CD4-positive, alpha-beta T cell treated with Interleukin-1 beta for 1 hour (primary cell): Measurements from ENCODE around the gene ABCC9.

Experiments used
- DNase-seq, 2 donors: peaks; one replicate each; pipeline ENCODE4 v3.0.0-alpha.2; 2020 to 2022

Gene ABCC9

DNA sequence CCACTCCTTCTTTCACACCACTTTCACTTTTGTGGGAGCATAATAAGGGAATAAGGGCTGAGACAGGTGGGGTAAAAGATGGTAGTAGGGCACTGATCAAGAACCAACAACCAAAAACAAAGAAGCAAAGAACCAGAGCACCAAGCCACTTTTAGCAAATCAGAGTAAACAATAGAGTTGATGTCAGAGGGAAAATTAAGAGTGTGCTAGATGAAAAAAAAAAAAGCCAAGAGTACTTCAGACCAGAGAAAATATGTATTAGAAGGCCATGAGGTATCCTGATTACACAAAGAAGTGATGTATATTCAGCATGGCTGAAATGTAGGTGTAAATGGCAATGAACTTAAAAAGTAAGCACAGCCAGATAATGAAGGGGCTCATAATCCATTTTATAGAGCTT, 75.4 kb downstream of the ABCC9 start:
- no peak for DNase-seq

GRCh38 chr12:21860534-21860933, 80.7 kb downstream of the ABCC9 start:
- DNase-seq: no peak

- no peak for DNase-seq
Measured at GRCh38 chr12:21860128-21860527, 81.1 kb downstream of the ABCC9 start.

- no peak for DNase-seq
Measured at GRCh38 chr12:21852251-21852650, 89.0 kb downstream of the ABCC9 start.

DNA sequence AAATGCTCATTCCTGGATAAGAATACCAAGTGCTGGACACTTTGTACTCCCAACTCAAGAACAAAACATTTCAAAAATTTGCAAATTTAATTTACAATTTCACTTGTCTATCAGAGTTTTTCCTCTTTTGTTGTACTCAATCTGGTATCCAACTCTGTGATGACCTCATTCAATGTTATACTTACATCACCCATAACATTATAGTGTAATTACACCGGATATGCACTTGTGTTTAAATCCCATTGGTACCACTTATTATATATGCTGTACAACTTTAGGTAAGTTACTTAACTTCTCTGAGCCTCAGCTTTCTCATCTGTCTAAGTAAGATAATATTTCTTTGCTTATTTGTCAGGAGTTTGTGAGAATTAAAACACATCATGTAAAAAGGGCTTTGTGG, 90.1 kb downstream of the ABCC9 start:
- no peak for DNase-seq

- no peak for DNase-seq
Measured at GRCh38 chr12:21850419-21850818, 90.8 kb downstream of the ABCC9 start.

GRCh38 chr12:21849878-21850277, 91.3 kb downstream of the ABCC9 start:
- no peak for DNase-seq

- DNase-seq: no peak
Measured at GRCh38 chr12:21848192-21848591, 93.0 kb downstream of the ABCC9 start.

DNA sequence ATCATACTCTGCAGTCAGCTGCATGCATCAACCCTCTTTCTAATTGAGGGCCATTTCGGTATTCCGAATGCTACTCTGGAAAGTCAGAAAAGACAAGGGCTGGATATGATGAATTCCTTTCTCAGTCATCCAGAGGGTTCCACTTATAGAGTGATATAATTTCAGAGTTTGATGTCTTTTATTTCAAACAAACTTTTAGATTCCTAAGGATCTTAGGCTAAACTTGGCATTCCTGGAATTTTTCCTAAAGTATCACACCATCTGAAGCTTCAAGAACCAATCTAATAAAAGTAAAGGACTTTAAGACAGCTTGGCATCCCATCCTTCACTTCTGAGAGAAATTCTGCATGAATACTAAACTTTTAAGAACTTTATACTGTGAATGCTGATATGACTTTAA, 97.4 kb downstream of the ABCC9 start:
- no peak for DNase-seq

- no peak for DNase-seq
Measured at GRCh38 chr12:21839776-21840175, 101.5 kb downstream of the ABCC9 start.

DNA sequence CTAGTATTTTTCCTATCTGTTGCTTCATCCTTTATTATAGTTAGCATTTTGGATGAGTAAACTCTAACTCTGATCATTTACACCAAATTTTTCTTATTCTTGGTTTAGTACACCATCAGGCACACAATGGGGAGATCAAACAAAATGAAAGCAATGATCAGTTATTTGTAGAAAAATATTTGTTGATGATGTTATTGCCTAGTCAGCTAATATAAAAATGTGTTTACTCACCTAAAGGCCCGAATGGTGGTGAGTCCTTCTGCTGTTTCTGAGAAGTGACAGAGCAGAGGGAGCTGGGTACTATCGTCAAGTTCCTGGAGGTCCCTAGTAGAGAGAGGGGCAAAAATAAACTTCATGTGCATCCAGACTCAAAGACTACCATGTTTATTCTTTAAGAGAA, 103.4 kb downstream of the ABCC9 start:
- no peak for DNase-seq

DNA sequence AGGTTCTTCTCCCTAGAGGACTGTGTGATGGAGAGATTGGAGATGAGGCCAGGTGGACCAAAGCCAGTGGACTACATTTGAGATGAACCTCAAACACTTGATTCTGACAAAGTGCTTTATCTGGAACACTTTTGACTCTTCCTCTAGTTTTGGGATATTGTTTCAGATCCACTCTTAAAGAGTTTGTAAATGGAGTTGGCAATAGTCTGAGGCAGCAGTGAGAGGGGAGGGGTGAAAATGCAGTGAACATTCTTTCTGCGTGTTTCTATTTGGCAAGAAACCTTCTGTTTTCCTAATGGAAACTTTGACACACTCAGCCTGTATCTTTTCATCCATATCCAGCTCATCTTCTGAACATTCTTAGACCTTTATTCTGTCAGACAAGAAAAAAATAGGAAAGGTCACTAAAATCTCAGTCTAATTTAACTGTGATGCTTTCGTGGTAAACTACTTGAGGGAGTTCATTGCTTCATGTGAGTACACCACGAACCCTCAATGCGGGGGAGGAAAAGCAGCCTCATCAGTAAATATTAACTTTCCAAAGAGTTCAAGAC, 109.4 kb downstream of the ABCC9 start:
- no peak for DNase-seq

DNA sequence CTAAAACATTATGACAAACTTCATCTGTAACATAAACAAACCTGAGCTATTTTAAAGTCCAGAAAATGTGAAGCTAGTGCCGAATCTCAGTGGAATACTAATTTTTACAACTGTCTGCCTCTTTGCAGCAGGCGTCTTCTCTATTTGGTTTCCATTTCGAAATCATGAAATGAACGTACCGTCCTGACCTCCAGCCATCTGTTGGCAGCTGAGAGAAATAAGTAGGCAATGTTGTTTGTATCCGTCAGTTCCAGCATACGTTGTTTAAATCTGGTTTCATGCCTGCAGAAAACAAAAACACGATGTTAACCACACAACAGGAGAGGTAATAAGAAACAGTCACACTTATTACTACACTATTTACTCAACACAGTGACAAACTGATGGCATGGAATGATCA, 112.4 kb downstream of the ABCC9 start:
- no peak for DNase-seq

GRCh38 chr12:21828136-21828775, 113.0 kb downstream of the ABCC9 start:
- no peak for DNase-seq

DNA sequence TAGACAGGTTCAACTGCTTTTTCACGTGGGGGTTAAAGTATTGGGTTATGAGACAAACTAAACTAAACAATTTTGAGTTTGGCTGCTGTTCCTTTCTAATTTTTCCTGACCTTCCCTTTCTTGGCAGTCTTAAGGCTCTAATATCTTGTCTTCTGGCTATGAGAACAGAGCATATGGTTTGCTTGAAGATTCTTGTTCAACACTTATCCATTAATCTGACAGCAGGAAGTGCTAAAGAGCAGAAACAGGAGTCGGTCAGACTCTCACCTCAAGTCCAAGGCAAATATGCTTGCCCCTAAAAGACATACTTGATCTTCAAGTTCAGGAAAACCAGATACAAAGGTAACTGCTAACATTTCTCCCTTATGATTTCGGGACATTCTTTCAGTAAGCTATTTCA, 114.1 kb downstream of the ABCC9 start:
- DNase-seq: no peak

DNA sequence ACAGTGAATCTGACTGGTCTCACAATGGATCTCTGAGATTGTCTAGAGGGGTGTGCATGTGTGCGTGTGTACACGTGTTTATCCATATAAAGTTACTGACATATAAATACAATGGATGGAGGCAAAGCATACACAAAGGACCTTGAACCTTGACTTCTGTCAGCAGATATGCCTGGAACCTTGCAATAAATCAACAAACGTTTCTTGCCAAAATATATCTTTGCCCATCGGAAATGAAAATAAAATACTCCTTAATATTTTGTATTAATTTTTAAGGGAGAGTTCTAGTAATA, 114.7 kb downstream of the ABCC9 start:
- no peak for DNase-seq

GRCh38 chr12:21825886-21826617, 115.2 kb downstream of the ABCC9 start:
- DNase-seq: no peak

- no peak for DNase-seq
Measured at GRCh38 chr12:21823581-21823980, 117.6 kb downstream of the ABCC9 start.

DNA sequence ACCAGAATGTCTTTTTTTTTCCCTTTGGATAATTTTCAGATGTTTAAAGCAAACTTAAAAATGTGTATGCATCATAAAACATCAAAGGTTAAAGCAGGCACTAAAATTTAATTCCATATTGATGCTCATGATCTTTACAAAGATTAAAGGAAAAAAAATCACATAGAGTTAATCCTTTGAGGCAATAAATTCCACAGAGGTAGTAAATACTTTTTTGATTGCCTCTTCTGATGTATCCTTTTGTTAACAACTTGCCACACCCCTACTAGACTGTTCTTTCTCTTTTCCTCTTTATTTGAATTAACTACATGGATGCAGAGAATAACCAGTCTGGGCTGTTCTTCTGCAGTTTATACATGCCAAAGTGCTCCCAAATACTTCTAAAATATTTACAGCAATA, 121.5 kb downstream of the ABCC9 start:
- no peak for DNase-seq

DNA sequence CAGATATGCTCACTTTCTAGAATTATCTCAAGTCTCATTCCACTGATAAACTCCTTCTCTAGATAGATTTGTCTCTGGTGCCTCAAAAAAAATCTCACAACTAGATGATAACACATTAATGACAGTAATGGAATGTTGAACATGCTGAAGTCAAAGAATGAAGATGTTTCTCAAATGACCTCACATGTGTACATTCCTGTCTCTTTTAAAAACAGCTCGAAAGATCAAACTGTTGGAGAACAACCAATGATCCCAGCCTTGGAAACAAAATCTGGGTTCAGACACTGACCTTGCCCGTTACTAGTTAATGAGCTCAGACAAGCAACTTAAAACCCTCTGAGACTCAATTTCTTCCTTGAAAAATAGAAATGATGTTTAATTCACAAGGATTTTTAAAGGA, 122.0 kb downstream of the ABCC9 start:
- no peak for DNase-seq

DNA sequence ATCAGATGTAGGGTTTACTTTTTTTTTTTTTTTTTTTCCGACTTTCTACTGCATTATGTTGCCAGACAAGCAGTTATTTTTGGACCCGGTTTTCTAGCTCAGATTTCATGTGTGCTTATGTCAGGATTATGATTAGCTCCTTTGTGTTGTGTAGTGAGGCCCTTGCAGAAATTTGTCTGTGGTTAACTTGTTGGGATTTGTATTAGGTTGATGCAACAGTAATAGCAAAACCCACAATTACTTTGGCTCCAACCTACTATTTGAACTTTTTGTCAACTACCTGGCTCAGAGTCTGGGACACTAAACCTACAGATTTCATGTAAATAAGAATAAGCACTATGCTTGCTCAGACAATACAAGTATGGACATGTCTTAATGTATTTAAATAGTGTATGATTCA, 122.6 kb downstream of the ABCC9 start:
- no peak for DNase-seq

DNA sequence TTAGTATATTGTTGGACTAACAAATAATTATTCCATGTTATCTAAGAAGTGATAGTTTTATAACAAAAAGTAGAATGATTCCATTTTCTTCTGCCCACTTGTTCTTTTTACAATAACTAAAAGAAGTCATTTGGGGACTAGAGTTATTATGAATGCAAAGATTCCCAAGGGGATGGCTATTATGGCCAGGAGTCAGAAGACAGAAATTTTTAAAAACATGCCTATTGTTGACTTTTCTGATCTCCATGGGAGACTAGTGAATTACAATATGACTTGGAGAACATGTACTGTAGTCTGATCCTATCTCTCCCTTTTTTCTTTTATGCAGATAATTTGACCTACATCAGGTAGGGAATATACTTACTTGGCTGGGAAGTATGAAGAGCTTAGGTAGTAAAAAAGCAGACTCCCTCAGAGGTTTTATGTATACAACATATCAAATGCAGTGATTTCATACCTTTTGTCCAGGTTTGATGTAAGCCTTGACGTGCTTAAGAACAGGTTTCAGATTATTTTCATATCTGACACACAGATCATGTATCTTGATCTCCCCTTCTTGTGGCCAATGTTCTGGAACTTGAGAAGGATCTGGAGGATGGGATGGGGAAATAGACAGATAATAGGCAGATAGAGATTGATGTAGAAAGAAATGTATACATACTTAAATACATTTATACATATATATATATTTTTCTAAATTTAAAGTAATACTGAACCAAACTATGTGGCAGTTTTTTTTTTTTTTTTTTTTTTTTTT, 125.7 kb downstream of the ABCC9 start:
- no peak for DNase-seq

- DNase-seq: no peak
Measured at GRCh38 chr12:21814814-21815213, 126.4 kb downstream of the ABCC9 start.

DNA sequence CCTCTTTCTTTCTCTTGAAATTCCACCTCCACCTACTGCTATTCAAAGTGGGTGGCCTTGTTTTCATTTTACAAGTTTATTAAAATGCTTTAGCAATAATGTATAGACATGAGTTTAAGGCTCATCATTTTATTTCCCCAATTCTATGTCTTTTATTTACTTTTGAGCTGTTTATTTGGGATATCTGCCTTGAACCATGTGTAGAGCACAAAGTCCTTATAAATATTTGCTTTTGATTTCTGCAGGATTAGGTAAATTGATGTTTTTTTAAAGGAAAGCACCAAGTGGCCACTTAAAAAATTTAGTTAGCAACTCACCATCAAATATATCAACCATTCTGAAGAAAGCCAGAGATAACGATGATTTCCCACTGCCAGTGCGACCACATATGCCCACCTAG, 126.9 kb downstream of the ABCC9 start:
- no peak for DNase-seq
